Measurements from ENCODE around the gene SGMS1. TPM values are rescaled to one million over a fixed set of nuclear protein-coding genes. Genes with fewer than 3 reads are reported as not detected.

Gene SGMS1
- total and polyA plus RNA-seq, 10 donors, result 5.9 to 84.3 (median 34.6) TPM

DNA sequence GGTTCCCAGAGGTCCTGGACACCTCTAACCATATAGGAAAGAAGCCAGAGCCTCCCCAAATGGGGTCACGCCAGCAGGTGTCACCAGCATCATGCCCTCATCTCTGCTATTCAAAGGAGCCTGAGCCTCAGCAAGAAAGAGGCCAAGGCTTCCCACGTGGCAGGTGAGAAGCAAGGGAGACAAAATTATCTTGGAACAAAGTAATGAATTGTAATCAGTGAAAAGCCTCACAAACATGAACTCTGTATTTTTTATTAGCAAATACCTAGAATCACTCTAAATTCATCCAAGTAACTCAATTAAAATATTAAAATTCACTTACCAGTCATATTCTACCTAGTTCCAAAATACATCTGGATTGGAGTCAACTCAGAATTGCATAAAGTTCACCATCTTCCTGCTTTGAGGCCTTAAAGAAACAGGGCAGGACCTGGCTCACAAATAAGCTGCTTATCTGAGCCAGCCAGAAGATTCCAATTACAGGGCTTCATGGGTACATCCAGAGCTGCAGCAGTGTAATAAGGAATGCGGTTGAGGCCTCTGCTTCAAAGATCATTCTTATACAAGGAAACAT lies 68.7 kb downstream of the SGMS1 start:
- no peak overlapping the region for H3K4me3 ChIP-seq
- intact Hi-C loops (cut with DNase I; ENCODE audit: low total_unique reads), result loop anchor here (10.0 kb wide), 1 partner anchor 60 kb away; no protein-coding TSS in a partner anchor
- 71 to 81% (median 79%) methylated on average over 3 of the region's 3 CpGs for WGBS, 5 donors
- no peaks in the 10 kb centered on the region for H3K9me3 ChIP-seq
- H3K4me1 ChIP-seq, result peaks cover under 1 to 86% (median 46%) of the 10 kb centered on the region in 6 donors
- no peaks in the 10 kb centered on the region for H3K36me3 ChIP-seq
- TF ChIP-seq POLR2AphosphoS5 (IDR thresholded peaks at IDR 0.05) (no peak), POLR2A (IDR thresholded peaks at IDR 0.05) (no peak)
- TF ChIP-seq, protein P1, sequence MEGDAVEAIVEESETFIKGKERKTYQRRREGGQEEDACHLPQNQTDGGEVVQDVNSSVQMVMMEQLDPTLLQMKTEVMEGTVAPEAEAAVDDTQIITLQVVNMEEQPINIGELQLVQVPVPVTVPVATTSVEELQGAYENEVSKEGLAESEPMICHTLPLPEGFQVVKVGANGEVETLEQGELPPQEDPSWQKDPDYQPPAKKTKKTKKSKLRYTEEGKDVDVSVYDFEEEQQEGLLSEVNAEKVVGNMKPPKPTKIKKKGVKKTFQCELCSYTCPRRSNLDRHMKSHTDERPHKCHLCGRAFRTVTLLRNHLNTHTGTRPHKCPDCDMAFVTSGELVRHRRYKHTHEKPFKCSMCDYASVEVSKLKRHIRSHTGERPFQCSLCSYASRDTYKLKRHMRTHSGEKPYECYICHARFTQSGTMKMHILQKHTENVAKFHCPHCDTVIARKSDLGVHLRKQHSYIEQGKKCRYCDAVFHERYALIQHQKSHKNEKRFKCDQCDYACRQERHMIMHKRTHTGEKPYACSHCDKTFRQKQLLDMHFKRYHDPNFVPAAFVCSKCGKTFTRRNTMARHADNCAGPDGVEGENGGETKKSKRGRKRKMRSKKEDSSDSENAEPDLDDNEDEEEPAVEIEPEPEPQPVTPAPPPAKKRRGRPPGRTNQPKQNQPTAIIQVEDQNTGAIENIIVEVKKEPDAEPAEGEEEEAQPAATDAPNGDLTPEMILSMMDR (IDR thresholded peaks at IDR 0.05 in 8 of 11, conservative IDR thresholded peaks at IDR 0.05 in 3 of 11), result no peak
- DNase-seq, result no peak
- peak overlapping the region in 6 of 8 donors; percentile 3 to 56 (median 40) for H3K27ac ChIP-seq
- no peaks in the 10 kb centered on the region for H3K27me3 ChIP-seq (replicated peaks in 1 of 7)

DNA sequence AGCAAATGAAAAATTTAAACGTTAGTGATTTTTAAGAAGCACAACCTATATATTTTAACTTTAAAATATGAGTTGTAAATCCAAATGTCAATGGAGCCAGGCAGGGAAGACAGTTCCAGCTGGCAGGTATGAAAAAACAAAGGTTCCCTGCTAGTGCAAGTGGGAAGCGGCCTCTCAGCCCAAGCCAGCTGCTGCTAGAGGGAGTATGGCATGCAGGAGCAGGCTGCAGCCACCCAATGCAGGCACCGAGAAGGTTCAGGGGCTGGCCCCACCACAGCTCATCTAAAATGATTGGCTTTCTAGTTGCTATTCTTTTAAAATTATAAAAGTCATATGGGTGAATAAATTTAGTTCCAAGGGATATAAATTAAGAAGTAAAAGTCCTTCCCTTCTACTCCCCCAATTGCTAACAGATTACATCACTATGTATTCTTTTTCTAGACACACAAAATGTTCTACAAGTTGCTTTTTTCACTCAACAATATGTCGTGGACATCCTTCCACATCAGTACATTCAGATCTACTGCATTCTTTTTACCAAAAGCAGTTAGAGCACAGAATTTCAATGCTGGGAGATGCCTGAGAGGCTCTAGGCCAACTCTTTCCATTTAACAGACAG lies 69.3 kb downstream of the SGMS1 start:
- Histone ChIP-seq H3K4me1 (peaks cover 4 to 90% (median 47%) of the 10 kb centered on the region in 6 donors), H3K9me3 (no peaks in the 10 kb centered on the region), H3K36me3 (no peaks in the 10 kb centered on the region), H3K27me3 (replicated peaks in 1 of 7) (no peaks in the 10 kb centered on the region), H3K4me3 (no peak overlapping the region), H3K27ac (peak overlapping the region in 4 of 8 donors; percentile 3 to 56 (median 25))
- 83 to 90% (median 86%) methylated on average over 4 of the region's 4 CpGs for WGBS, 5 donors
- intact Hi-C loops (cut with DNase I; ENCODE audit: low total_unique reads), result loop anchor here (10.0 kb wide), 1 partner anchor 60 kb away; no protein-coding TSS in a partner anchor
- no peak for DNase-seq
- TF ChIP-seq, protein P1 (IDR thresholded peaks at IDR 0.05 in 8 of 11, conservative IDR thresholded peaks at IDR 0.05 in 3 of 11), result no peak
- TF ChIP-seq POLR2A (IDR thresholded peaks at IDR 0.05), result no peak
- TF ChIP-seq POLR2AphosphoS5 (IDR thresholded peaks at IDR 0.05), result no peak

DNA sequence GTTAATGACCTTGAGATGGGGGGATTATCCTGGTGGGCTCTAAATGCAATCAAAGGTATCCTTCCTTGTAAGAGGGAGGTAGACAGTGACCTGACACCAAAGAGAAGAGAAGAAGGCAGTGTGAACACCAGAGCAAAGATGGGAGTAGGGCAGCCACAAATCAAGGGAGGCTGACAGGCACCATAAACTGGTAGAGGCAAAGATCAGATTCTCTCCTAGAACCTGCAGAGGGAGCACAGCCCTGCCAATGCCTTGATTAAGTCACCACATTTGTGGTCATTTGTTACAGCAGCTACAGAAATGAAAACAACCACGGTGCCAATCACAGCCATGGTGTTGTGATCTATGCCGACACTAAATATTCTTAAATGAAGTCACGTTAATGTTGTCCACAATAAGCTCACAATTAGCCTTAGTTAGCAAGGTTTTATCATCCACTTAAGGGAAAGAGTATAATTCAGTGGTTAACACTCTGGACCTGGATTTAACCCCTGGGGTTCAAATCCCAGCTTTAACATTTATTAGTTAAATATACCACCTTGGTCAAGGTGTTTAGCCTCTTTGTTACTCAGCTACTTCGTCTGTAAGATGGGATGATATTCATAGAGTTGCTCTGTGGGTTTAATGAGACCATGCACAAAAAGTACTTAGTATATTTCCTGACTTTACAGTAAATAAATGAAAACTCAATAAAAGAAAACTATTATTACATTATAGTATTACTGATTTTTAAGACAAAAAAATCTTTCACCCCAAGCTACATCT lies 70.8 kb downstream of the SGMS1 start:
- no peak for DNase-seq

More for the DNA sequence above, 70.8 kb downstream of the SGMS1 start:
- 61 to 74% (median 72%) methylated on average over 4 of the region's 4 CpGs for WGBS, 5 donors
- Histone ChIP-seq H3K27me3 (replicated peaks in 1 of 7) (no peaks in the 10 kb centered on the region), H3K27ac (peak overlapping the region in 3 of 8 donors; percentile 4 to 32 (median 4)), H3K36me3 (no peaks in the 10 kb centered on the region), H3K4me3 (no peak overlapping the region), H3K4me1 (peaks cover 4 to 78% (median 41%) of the 10 kb centered on the region in 6 donors), H3K9me3 (peaks cover 0 to 7% (median 2%) of the 10 kb centered on the region in 8 donors)
- intact Hi-C loops (cut with DNase I; ENCODE audit: low total_unique reads), result loop anchor here (10.0 kb wide), 1 partner anchor 62 kb away; no protein-coding TSS in a partner anchor
- TF ChIP-seq, protein P1 (IDR thresholded peaks at IDR 0.05 in 8 of 11, conservative IDR thresholded peaks at IDR 0.05 in 3 of 11), result peak in 4 of 11 experiments; percentile 10 to 33 (median 18)
- TF ChIP-seq POLR2AphosphoS5 (IDR thresholded peaks at IDR 0.05) (no peak), POLR2A (IDR thresholded peaks at IDR 0.05) (no peak)
